Cortex of kidney (tissue), 1 donor: ENCODE results near the gene LETM1.

ENCODE experiments used
- DNase-seq: peaks from one replicate; lab custom pipeline; 2025; lab: John Stamatoyannopoulos, UW

Gene LETM1

DNA sequence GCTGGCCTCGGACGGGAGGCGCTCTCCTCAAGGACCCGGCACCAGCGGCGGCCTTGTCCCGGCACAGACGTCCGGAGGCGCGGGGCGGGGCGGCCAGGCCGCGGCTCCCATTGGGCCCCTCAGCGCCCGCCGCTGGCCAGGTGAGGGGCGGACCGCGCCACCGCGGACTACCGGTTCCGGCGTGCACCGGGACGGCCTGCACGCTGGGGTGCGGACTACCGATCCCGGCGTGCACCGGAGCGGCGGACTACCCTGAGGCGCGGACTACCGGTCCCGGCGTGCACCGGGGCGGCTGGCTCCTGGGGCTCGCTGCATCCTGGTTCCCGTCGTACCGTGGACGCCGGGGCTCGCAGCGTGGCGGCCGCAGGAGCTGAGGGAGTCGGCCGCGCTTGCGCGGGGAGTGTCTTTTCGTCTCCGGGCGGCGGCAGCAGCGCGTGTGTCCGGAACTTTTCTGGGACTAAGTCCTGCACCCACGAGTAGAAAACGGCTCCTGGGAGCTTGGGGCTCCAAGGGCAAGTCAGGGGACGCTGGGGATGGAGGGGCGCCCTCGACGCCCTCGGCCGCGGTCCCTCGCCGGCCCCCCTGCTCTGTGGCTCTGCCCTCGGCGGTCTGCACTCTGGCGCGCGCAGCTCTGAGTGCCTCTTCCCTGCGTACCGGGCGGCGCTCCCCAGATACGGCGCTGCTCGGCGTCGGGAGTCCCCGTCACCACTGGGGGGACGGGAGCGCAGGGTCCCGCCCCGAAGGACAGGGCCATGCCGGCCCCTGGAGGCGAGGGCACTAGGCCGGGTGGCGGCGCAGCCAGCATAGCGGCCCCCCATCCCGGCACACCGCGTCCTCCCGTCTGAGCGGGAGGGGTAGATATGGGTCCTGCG lies at the start of gene LETM1:
LETM1 (minus strand) TSS at position 86 of the 872 bp plus-strand sequence. CDS start 206 bp downstream, outside the sequence.
- DNase-seq, result peak; percentile 87

DNA sequence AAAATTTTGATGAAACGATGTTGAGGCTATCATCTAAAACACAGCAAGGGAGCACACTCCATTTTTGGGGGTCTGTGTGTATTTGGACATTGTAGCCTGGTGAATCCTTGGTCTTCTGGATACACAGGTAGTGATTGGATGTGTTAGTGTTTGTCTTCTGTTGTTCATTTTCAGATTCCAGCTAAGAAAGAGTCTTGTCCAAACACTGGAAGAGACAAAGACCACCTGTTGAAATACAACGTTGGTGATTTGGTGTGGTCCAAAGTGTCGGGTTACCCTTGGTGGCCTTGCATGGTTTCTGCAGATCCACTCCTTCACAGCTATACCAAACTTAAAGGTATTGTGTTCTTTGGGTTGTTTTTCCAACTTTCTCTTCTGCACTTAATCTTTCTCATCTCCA lies 48.1 kb upstream of the LETM1 start:
- no peak for DNase-seq

DNA sequence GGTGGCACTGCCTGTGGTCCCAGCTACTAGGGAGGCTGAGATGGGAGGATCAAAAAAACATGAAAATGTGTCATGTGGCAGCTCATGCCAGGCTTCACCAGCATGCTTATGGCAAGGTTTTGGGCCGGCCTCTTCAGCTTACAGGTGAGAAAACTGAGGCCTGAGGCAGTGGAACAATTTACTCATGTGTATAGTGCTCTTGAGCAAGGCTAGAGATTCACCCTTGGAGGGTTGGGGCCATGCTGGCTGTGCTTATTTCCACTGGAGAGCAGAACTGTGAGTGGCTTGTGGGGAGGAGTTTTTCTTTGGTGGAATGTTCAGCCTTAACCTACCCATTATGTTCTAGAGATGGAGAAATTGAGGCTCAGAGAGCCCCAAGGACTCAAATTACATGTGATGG lies 47.1 kb upstream of the LETM1 start:
- no peak for DNase-seq

DNA sequence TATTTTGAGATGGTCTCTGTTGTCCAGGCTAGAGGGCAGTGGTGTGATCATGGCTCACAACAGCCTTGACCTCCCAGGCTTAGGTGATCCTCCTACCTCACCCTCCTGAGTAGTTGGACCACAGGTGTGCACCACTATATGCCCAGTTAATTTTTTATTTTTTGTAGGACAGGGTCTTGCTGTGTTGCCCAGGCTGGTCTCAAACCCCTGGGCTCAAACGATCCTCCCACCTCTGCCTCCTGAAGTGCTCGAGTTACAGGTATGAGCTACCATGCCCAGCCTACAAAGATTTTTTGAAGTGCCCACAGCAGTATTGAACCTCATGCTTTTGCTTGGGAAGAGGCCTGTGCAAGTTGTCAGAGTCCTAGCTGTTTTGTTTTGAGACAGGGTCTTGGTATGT lies 46.3 kb upstream of the LETM1 start:
- no peak for DNase-seq

DNA sequence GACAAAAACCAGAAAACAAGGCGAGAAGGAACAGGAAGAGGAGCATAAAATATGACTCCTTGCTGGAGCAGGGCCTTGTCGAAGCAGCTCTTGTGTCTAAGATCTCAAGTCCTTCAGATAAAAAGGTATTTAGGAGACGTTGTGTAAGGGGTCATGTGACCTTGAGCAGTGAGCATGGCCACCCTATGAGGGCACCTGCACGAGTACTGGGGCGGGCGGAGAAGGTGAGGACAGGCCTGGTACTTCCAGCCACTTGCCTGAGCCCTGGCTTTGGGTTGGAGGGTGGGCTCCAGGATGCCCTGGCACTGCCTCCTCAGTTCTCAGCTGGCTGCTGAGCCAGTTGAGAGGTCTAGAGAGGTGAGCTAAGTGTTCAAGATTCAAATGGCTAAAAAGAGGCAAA lies 45.2 kb upstream of the LETM1 start:
- no peak for DNase-seq

DNA sequence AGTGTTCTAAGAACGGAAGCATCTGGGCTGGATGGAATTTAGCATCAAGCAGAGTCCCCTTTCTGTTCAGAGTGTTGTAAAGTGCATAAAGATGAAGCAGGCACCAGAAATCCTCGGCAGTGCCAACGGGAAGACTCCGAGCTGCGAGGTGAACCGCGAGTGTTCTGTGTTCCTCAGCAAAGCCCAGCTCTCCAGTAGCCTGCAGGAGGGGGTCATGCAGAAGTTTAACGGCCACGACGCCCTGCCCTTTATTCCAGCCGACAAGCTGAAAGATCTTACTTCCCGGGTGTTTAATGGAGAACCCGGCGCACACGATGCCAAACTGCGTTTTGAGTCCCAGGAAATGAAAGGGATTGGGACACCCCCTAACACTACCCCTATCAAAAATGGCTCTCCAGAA lies 44.7 kb upstream of the LETM1 start:
- DNase-seq, result no peak

DNA sequence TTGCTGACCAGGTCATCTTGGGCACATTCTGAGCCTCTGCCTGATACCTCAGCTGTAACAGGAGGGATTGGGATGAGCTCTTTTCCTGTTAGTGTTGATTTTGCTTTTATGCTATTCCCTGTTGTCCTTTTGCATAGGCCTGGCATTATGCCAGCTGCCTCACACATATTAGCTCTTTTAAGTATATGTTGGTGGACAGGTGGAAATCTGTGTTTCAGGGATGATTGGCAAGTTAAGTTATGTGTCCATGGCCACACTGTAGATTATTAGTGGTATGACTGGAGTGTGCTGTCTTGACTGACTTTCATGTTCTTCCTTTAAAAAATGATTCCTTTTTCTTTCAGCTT lies 44.1 kb upstream of the LETM1 start:
- no peak for DNase-seq

- DNase-seq, result no peak
Measured at GRCh38 chr4:1899149-1900086, 43.5 kb upstream of the LETM1 start.

DNA sequence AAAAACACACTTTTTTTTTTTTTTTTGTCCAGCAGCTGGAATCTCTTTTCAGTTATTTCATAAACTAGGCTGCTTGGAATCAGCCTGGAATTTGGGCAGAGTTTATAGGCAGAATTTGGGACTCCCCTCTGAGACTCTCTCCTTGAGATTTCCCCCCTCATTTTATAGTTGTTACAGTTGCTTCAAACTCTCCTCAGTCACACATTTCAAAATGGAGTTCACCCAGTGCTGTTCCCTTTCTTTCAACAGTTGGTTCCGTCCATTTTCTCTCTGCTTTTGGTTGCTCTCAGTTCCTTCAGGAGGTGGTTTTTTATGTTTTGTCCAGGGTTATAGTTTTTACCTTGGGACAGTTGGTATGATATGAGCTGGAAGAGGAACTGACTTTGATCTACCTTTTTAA lies 42.7 kb upstream of the LETM1 start:
- no peak for DNase-seq

- no peak for DNase-seq
Measured at GRCh38 chr4:1898007-1898406, 42.1 kb upstream of the LETM1 start.

- DNase-seq, result no peak
Measured at GRCh38 chr4:1896658-1896991, 40.7 kb upstream of the LETM1 start.

DNA sequence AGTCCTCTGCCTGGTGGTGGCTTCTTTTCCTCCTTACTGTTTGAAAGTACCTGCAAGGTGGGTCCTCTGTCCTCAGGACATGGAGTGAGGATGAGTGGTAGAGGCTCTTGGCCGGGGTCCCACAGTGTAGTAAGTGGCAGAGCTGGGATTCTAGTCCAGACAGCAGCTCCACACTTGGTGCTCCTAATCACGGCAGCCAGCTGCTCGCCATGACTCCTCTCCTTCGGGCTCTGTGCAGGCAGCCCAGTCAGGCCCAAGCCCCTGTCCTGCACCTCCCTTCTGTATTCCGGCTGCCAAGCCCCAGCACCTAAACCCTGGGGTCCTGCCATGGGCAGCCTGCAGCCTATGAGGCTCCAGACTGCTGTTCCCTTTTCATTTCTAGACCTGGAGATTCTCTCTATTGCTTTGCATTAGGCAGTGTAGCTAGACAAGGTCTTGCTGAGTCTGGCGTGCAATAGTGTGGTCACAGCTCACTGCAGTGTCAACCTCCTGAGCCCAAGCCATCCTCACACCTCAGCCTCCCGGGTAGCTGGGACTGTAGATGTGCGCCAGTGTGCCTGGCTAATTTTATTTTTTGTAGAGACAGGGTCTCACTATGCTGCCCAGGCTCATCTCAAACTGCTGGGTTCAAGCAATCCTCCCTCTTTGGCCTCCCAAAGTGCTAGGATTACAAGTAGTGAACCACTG lies 40.2 kb upstream of the LETM1 start:
- no peak for DNase-seq

DNA sequence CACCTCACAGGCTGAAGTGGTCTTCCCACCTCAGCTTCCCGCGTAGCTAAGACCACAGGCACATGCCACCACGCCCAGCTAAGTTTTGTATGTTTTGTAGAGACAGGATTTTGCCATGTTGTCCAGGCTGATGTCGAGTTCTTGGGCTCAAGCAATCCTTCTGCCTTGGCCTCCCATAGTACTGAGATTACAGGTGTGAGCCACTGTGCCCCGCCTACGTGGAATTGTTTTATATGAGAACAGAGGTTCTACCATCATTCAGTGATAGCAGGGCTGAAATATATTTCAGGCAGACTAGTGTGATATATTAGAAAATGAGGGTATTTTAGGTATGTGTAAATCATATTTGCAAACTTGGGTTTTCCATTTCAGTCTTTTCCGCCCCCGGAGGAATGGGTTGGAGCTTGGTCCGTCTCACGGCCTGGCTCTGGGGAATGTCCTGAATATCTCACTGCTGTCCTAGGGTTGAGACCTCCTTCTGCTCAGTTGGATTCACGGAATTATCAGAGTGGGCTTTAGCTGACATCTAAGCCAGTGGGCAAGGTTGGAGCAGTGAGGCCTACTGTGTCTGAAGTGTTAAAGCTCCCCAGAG lies 35.1 kb upstream of the LETM1 start:
- DNase-seq, result no peak

- DNase-seq, result no peak
Measured at GRCh38 chr4:1887052-1887451, 31.1 kb upstream of the LETM1 start.

DNA sequence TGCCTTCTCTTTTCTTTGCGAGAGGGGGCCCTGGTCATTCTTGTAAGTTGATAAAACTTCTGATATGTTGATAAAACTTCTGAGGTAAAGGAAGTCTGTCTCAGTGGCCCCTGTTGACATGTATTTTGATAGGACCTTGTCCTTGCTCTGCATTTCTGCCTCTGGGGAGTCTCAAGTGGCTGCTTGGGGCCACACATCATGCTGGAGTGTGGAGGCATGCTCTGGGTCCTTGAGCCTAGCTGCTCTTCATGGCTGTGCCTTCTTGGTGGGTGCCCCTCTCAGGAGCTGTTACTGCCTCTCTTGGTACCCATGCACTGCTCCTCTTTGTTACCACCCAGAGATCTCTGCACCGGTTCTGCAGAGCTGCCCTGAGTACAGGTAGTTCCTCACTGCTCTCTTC lies 29.5 kb upstream of the LETM1 start:
- DNase-seq, result no peak

- no peak for DNase-seq
Measured at GRCh38 chr4:1883583-1883982, 27.6 kb upstream of the LETM1 start.

DNA sequence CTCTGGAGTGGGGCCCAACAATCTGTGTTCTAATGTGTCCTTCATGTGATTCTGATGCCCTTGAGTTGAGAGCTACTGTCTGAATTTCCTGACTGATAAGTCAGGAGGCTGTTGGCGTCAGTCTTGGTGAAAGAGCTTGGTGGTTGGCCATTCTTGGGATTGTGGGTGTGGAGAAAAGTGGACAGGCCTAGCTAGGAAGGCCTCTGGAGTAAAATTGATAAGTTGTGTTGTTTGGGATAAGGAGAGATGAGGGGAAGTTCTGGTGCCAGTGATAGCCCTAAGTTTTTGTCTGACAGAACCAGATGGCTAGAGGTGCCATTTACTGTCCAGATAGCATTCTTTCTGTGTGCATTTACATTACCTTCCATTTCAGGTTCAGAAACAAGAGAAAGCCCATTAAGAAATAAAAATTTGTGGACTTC lies 26.9 kb upstream of the LETM1 start:
- no peak for DNase-seq

DNA sequence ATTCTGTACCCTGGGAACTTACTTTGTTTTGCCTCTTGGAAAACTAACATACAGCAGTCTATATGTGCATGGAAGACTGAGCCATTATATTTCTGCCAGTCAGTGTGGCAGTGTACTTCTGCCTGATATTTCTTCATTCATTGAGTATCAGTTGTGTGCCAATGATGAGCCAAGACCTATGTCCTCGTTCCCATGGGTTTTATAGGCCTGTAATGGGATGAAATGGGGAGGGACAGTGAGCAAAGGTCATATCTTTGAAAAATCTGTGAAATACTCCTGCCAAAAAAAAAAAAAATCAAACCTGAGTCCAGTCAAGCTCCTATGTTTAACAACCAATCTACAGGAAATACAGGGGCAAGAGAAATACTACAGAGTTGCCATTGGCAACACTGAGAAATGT lies 24.4 kb upstream of the LETM1 start:
- no peak for DNase-seq

DNA sequence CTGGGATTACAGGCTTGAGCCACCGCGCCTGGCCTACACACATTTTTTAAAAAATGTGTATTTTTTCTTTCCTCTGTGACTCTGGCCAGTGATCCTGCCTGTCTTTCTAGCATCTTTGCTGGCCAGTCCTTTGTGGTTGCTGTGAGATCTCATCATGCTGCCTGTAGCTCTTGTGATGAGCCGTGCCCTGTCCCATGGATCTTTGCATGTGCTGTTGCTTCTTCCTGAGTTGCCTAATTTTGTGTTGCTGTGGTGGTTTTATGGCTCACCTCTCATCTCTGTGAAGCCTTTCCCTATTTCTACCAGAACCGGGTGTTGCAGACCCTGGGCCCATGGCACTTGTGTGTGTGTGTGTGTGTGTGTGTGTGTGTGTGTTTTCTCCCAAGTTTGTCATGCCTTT lies 23.5 kb upstream of the LETM1 start:
- no peak for DNase-seq

DNA sequence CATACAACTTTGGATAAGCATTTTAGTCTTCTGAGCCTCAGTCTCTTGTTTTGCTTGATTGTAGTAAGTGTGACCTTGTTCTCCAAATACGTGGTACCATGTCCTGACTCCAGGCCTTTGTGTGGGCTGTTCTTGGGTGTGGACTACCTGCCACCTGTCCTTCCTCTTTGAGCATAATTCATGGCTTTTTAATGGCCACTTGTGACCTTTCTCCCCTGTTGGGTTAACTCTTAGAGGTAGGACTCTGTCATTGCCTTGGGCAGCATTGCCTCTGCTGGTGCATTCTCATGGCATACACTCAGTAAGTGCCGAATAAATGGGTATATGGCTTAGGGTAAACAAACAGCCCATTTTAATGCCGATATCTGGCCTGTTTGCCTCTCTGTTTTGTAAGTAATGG lies 18.2 kb upstream of the LETM1 start:
- DNase-seq, result no peak

GRCh38 chr4:1873776-1874175 lies 17.8 kb upstream of the LETM1 start:
- DNase-seq, result no peak

DNA sequence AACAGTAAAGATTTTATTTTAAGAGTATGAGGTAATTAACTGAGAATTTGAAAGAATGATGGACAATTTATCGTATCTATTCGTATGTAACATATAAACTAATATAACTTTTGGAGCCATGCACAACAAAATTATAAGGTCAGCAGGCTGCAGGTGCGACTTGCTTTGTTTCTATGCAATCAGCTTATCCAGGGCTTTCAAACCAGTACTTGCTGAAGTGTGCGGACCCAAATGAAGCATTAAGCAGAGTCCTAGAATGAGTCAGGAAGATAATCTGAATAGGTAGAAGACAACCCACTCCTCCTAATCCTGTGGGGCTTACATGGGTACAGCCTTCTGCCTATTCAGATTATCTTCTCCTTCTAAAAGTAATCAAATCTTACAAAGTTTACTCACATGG lies 17.3 kb upstream of the LETM1 start:
- no peak for DNase-seq
